Mammary microvascular endothelial cell (primary cell): ENCODE measurements around the gene SAP30L. TPM values are rescaled to one million over a fixed set of nuclear protein-coding genes. Genes with fewer than 3 reads are reported as not detected.

ENCODE experiments used
- total RNA-seq: library from RNA; depleted of rRNA; stranded (reverse); fragments of >200 nt; gene quantifications from 2 replicates; pipeline ENCODE4 v1.2.3, GENCODE V29; 2015

Gene SAP30L, protein sequence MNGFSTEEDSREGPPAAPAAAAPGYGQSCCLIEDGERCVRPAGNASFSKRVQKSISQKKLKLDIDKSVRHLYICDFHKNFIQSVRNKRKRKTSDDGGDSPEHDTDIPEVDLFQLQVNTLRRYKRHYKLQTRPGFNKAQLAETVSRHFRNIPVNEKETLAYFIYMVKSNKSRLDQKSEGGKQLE
- 27.4 and 28.8 TPM in 2 replicates for total RNA-seq

DNA sequence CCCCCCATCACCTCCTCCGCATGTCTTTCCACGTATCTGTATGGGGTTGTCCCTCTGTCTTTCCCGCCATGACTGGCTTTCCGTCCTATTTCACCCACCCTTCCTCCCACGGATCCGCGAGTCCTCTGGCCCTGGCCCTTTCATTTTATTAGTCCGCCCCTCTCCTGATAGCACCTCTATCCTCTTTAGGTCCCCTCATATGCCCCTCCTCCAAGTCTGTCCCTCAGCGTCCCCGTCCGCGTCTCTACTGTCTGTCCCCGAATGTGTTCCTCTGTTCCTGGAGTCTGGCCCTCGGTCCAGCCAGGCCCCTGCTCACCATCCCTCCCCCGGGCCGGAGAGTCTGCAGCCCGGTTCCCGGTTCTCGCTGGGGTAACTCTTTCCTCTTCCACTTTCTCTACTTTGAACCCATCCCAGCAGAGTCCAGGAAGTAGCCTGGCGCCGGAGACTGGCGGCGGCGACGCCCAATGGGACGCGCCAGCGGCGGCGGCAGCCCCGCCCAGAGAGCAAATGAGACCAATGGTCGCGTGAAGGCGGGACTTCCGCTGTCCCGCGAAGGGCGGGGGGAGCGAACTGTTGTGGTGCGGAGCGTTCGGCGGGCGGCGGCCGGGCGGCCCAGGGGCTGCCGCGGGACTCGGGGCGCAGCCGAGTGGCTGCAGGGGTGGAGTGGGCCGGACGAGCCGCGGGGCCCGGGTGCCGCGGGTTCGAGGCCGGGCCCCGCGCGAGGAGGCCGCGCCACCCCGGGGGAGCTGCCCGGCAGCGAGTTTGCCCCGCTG lies at the start of gene SAP30L:
TSS of gene SAP30L (plus strand) at position 576 of the 773 bp plus-strand sequence. CDS start 608 bp downstream, outside the sequence.

DNA sequence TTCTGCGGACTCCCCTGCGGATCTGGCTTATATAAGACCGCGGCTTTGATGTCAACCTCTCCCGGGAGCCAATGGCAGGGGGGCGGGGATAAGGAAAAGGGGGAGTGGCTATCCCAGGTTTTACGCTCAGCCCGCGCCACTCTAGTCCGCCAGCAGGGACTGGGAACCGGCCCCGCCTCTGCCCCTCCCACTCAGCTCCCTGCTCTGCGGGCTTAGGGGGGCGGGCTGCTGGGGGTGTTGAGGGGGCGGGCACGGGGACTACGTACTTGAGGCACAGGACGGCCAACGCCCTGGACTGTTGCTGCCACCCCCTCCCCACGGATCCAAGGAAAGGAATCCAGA lies 32.4 kb downstream of the SAP30L start, which contains the start of gene HAND1:
TSS of gene HAND1 (minus strand) at position 4 of the 342 bp plus-strand sequence. CDS start 219 bp downstream, outside the sequence.

Other genes with a start within 250 kb of the SAP30L start
- not detected in 2 replicates for gene HAND1, start 32.2 kb downstream of the SAP30L start, total RNA-seq